Testis (tissue), 2 donors: Measurements from ENCODE around the gene GLI2.

Experiments used
- CTCF ChIP-seq, 3 experiments: fragments of 450-650 bp in 2 of 3; fragments of 200-600 bp in 1 of 3; sonication (generic) in 1 of 3; IDR thresholded peaks; one replicate each; pipeline ENCODE4 v1.5.1; 2016 to 2019; ENCODE audit warnings: antibody characterized with exemption in 3 of 3, mild to moderate bottlenecking in 2 of 3, moderate library complexity in 1 of 3
- POLR2A ChIP-seq: fragments of 450-650 bp; IDR thresholded peaks from one replicate; pipeline ENCODE4 v1.6.1; 2017; ENCODE audit warnings: antibody characterized with exemption, mild to moderate bottlenecking, moderate library complexity

GRCh38 chr2:120740375-120740764, 4.7 kb downstream of the GLI2 start:
- no peak for TF ChIP-seq CTCF (IDR thresholded peaks at IDR 0.05)
- TF ChIP-seq POLR2A = no peak
